HepG2 (cell line): ENCODE measurements around the gene PFN1. TPM values are rescaled to one million over a fixed set of nuclear protein-coding genes. Genes with fewer than 3 reads are reported as not detected.

ENCODE experiments used
- ADNP ChIP-seq: sonication (generic); formaldehyde crosslinking; IDR thresholded peaks from 2 replicates; pipeline ENCODE4 v1.4.0; 2020; ENCODE audit warnings: missing genetic modification reagents
- ARID4A ChIP-seq: sonication (generic); formaldehyde crosslinking; IDR thresholded peaks from 2 replicates; pipeline ENCODE4 v1.5.0; 2020; ENCODE audit warnings: mild to moderate bottlenecking, missing genetic modification reagents, borderline replicate concordance
- BCL6 ChIP-seq: IDR thresholded peaks from 2 replicates; pipeline ENCODE4 v1.6.1; 2016; ENCODE audit warnings: missing genetic modification reagents, missing compliant biosample characterization
- BRD4 ChIP-seq: sonication (generic); formaldehyde crosslinking; IDR thresholded peaks from 2 replicates; pipeline ENCODE4 v1.4.0; 2020; ENCODE audit warnings: missing genetic modification reagents
- CENPX ChIP-seq: sonication (generic); formaldehyde crosslinking; IDR thresholded peaks from 2 replicates; pipeline ENCODE4 v1.9.0; 2021; ENCODE audit warnings: mild to moderate bottlenecking, missing genetic modification reagents, moderate library complexity
- CHCHD3 ChIP-seq: sonication (generic); formaldehyde crosslinking; IDR thresholded peaks from 2 replicates; pipeline ENCODE4 v1.8.0; 2022; ENCODE audit warnings: mild to moderate bottlenecking, missing genetic modification reagents, moderate library complexity
- EZH2 ChIP-seq: conservative IDR thresholded peaks from 2 replicates; pipeline ENCODE4 v1.6.1; 2012; ENCODE audit warnings: mild to moderate bottlenecking, low read depth, low read length, moderate library complexity
- GABPB1 ChIP-seq: IDR thresholded peaks from 2 replicates; pipeline ENCODE4 v1.6.1; 2016; ENCODE audit warnings: mild to moderate bottlenecking, missing genetic modification reagents, moderate library complexity, missing compliant biosample characterization
- GZF1 ChIP-seq: sonication (generic); formaldehyde crosslinking; IDR thresholded peaks from 2 replicates; pipeline ENCODE4 v1.5.1; 2020; ENCODE audit warnings: mild to moderate bottlenecking, missing genetic modification reagents
- KDM5A ChIP-seq: fragments of 200-600 bp; sonication (generic); IDR thresholded peaks from 2 replicates; pipeline ENCODE4 v1.7.0; 2018; ENCODE audit warnings: antibody characterized with exemption, mild to moderate bottlenecking, low read length, borderline replicate concordance
- MEF2D ChIP-seq: sonication (generic); formaldehyde crosslinking; IDR thresholded peaks from 2 replicates; pipeline ENCODE4 v1.5.1; 2020; ENCODE audit warnings: mild to moderate bottlenecking, missing genetic modification reagents
- MTERF4 ChIP-seq: sonication (generic); formaldehyde crosslinking; IDR thresholded peaks from 2 replicates; pipeline ENCODE4 v1.8.0; 2023; ENCODE audit warnings: mild to moderate bottlenecking, missing genetic modification reagents
- NFIB ChIP-seq: sonication (generic); formaldehyde crosslinking; IDR thresholded peaks from 2 replicates; pipeline ENCODE4 v1.9.0; 2021; ENCODE audit warnings: missing genetic modification reagents, mild to moderate bottlenecking, borderline replicate concordance
- SAP130 ChIP-seq: IDR thresholded peaks from 2 replicates; pipeline ENCODE4 v1.6.1; 2016; ENCODE audit warnings: low read depth
- ZNF543 ChIP-seq: sonication (generic); formaldehyde crosslinking; IDR thresholded peaks from 2 replicates; pipeline ENCODE4 v1.4.0; 2020; ENCODE audit warnings: mild to moderate bottlenecking, missing genetic modification reagents
- ZNF574 ChIP-seq: sonication (generic); formaldehyde crosslinking; IDR thresholded peaks from 2 replicates; pipeline ENCODE4 v1.4.0; 2020; ENCODE audit warnings: missing genetic modification reagents
- ZNF770 ChIP-seq: sonication (generic); formaldehyde crosslinking; IDR thresholded peaks from 2 replicates; pipeline ENCODE4 v1.5.0; 2020; ENCODE audit warnings: mild to moderate bottlenecking, missing genetic modification reagents
- ZNF841 ChIP-seq: sonication (generic); formaldehyde crosslinking; IDR thresholded peaks from 2 replicates; pipeline ENCODE4 v1.8.1; 2023; ENCODE audit warnings: missing genetic modification reagents, borderline replicate concordance
- polyA plus RNA-seq, 8 experiments: library from polyadenylated mRNA; depleted of rRNA in 3 of 8; stranded (reverse) in 7 of 8; unstranded in 1 of 8; fragments of >200 nt; fragmentation: Illumina TruSeq in 4 of 8; extraction: Trizol in 4 of 8; gene quantifications; 2 replicates each; pipeline versions ENCODE4 v1.2.1 to v1.2.3, GENCODE V29; 2011 to 2016; ENCODE audit warnings: low read depth in 4 of 8, missing spikeins in 1 of 8, mixed read lengths in 1 of 8; ENCODE audit not compliant: insufficient read depth in 1 of 8
- total RNA-seq, 5 experiments: library from RNA; depleted of rRNA; stranded (reverse); fragments of >200 nt; fragmentation: Illumina TruSeq; extraction: Trizol; gene quantifications; 2 replicates each; pipeline ENCODE4 v1.2.3, GENCODE V29; 2016; ENCODE audit warnings: low read depth in 1 of 5
- TF ChIP-seq, protein P1 (sequence below): sonication (generic); formaldehyde crosslinking; IDR thresholded peaks from 2 replicates; pipeline ENCODE4 v1.5.0; 2020; ENCODE audit warnings: missing genetic modification reagents

The PFN1 gene
- total and polyA plus RNA-seq, 2 of the 13 experiments (the other 11 are each of a cell fraction or from before 2014, with no cell fraction given), result 494 to 613 TPM

- TF ChIP-seq ZNF574 (CRISPR knock-in tag) (peak; percentile 28; the same call in 1 of the 2 replicates), ARID4A (CRISPR knock-in tag) (peak; percentile 15; the same call in 1 of the 2 replicates), ZNF770 (peak; percentile 84), CENPX (no peak), KDM5A (peak; percentile 84), ADNP (CRISPR knock-in tag) (no peak), ZNF841 (CRISPR knock-in tag) (no peak), BRD4 (CRISPR knock-in tag) (no peak), CHCHD3 (CRISPR knock-in tag) (no peak), SAP130 (CRISPR knock-in tag) (peak; percentile 27), MTERF4 (CRISPR knock-in tag) (0 out of 2 replicates have a peak, but pooled peaks have one; percentile 48), BCL6 (no peak), EZH2 (no peak), GZF1 (CRISPR knock-in tag) (no peak), ZNF543 (CRISPR knock-in tag) (0 out of 2 replicates have a peak, but pooled peaks have one; percentile 19), NFIB (no peak), MEF2D (CRISPR knock-in tag) (no peak), GABPB1 (CRISPR knock-in tag) (peak; percentile 44; the same call in 1 of the 2 replicates)
- TF ChIP-seq, protein P1, sequence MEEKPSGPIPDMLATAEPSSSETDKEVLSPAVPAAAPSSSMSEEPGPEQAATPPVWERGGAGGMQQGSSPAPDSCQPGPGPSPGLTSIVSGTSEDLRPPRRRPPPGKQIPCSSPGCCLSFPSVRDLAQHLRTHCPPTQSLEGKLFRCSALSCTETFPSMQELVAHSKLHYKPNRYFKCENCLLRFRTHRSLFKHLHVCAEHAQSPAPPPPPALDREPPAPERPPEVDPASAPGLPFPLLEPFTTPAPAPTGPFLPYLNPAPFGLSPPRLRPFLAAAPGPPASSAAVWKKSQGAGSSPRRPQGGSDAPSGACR (CRISPR knock-in tag), result no peak
Measured at GRCh38 chr17:4940555-4941318, 7.6 kb downstream of the PFN1 start (continued).
